Skin of body (tissue), 2 donors: Measurements from ENCODE around the gene IFITM2. TPM values are rescaled to one million over a fixed set of nuclear protein-coding genes. Genes with fewer than 3 reads are reported as not detected.

Source experiments
- small RNA-seq: library from RNA; depleted of rRNA; stranded (forward); fragments of <200 nt; gene quantifications from one replicate; pipeline ENCODE3, GENCODE V24; 2014; ENCODE audit warnings: low replicate concordance
- total RNA-seq: library from RNA; depleted of rRNA; stranded (reverse); fragments of >200 nt; gene quantifications from one replicate; pipeline ENCODE4 v1.2.3, GENCODE V29; 2014

The IFITM2 gene
- total RNA-seq, 1 donor from 2014 or later = 20.4 TPM

Small RNAs within 50 kb of the gene (small RNA-seq; reads per million reads assigned to genes)
- not detected for gene AC136475.6

Other genes starting within 250 kb of the IFITM2 start
- gene SCGB1C1, start 114.7 kb upstream of the IFITM2 start, total RNA-seq = not detected
- 17.8 TPM for gene BET1L, start 100.4 kb upstream of the IFITM2 start, total RNA-seq
- gene RIC8A, start 100.1 kb upstream of the IFITM2 start, total RNA-seq = 88.8 TPM
- 8.0 TPM for gene SIRT3, start 71.5 kb upstream of the IFITM2 start, total RNA-seq
- gene PSMD13, start 70.8 kb upstream of the IFITM2 start, total RNA-seq = 95.7 TPM
- gene NLRP6, start 29.4 kb upstream of the IFITM2 start, total RNA-seq = 0.10 TPM
- 9.0 TPM for gene PGGHG, start 18.7 kb upstream of the IFITM2 start, total RNA-seq
- gene IFITM5, start 8.3 kb upstream of the IFITM2 start, total RNA-seq = not detected
- gene IFITM1, start 6.2 kb downstream of the IFITM2 start, total RNA-seq = 17.0 TPM
- 40.1 TPM for gene IFITM3, start 13.0 kb downstream of the IFITM2 start, total RNA-seq
- 10.8 TPM for gene B4GALNT4, start 61.7 kb downstream of the IFITM2 start, total RNA-seq
- gene PKP3, start 86.4 kb downstream of the IFITM2 start, total RNA-seq = 71.2 TPM
- 9.5 TPM for gene SIGIRR, start 107.2 kb downstream of the IFITM2 start, total RNA-seq
- gene ANO9, start 134.2 kb downstream of the IFITM2 start, total RNA-seq = 7.3 TPM
- 14.1 TPM for gene PTDSS2, start 142.5 kb downstream of the IFITM2 start, total RNA-seq
- gene RNH1, start 199.4 kb downstream of the IFITM2 start, total RNA-seq = 83.8 TPM
- 27.9 TPM for gene HRAS, start 227.8 kb downstream of the IFITM2 start, total RNA-seq
- gene LRRC56, start 229.7 kb downstream of the IFITM2 start, total RNA-seq = 0.69 TPM